A673 (cell line): ENCODE data around the gene ADCY10. TPM values are rescaled to one million over a fixed set of nuclear protein-coding genes. Genes with fewer than 3 reads are reported as not detected.

Experiments
- BruUV-seq: library from RNA; stranded (reverse); fragments of 400-500 nt; replicated peaks from 2 replicates; lab custom pipeline; 2021; lab: Mats Ljungman, UMichigan
- CTCF ChIA-PET: fragments of 300-600 bp; sonication (Branson Sonifier 250); formaldehyde crosslinking; loops from one replicate; lab custom pipeline; 2022; ENCODE audit warnings: antibody characterized with exemption; lab: Charles Lee
- POLR2A ChIA-PET: fragments of 300-600 bp; sonication (Branson Sonifier 250); formaldehyde crosslinking; loops from one replicate; lab custom pipeline; 2022; ENCODE audit warnings: antibody characterized with exemption; ENCODE audit not compliant: low non-redundant PET; lab: Charles Lee
- DNase-seq: peaks from one replicate; pipeline ENCODE4 v3.0.0-alpha.2; 2015; ENCODE audit warnings: low spot score
- H3K27ac ChIP-seq: fragments of 200-600 bp; sonication (generic); 2 replicates; pipeline ENCODE4 v1.5.1; 2016; ENCODE audit warnings: mixed run types, low read depth, mild to moderate bottlenecking, mixed read lengths, antibody characterized with exemption, low read length; ENCODE audit not compliant: poor library complexity, severe bottlenecking
- H3K27me3 ChIP-seq: fragments of 200-600 bp; sonication (generic); replicated peaks from 2 replicates; pipeline ENCODE4 v1.6.1; 2017; ENCODE audit warnings: mixed run types, low read depth, mild to moderate bottlenecking, mixed read lengths, antibody characterized with exemption, low read length; ENCODE audit not compliant: insufficient read depth, poor library complexity
- H3K36me3 ChIP-seq: fragments of 200-600 bp; sonication (generic); 2 replicates; pipeline ENCODE4 v1.6.1; 2016; ENCODE audit warnings: mixed run types, mild to moderate bottlenecking, mixed read lengths, antibody characterized with exemption, low read length; ENCODE audit not compliant: insufficient read depth, poor library complexity, severe bottlenecking
- H3K4me1 ChIP-seq: fragments of 200-600 bp; sonication (generic); 2 replicates; pipeline ENCODE4 v1.6.1; 2017; ENCODE audit warnings: mixed run types, mild to moderate bottlenecking, mixed read lengths, antibody characterized with exemption, low read length; ENCODE audit not compliant: insufficient read depth, poor library complexity, severe bottlenecking
- H3K4me3 ChIP-seq: fragments of 200-600 bp; sonication (generic); 2 replicates; pipeline ENCODE4 v1.5.1; 2016; ENCODE audit warnings: low read depth, mixed run types, mild to moderate bottlenecking, mixed read lengths, low read length; ENCODE audit not compliant: poor library complexity, severe bottlenecking
- H3K9me3 ChIP-seq: fragments of 200-600 bp; sonication (generic); 2 replicates; pipeline ENCODE4 v1.6.1; 2016; ENCODE audit warnings: mixed run types, low read depth, mild to moderate bottlenecking, mixed read lengths, antibody characterized with exemption, low read length; ENCODE audit not compliant: poor library complexity, severe bottlenecking
- EZH2 ChIP-seq: fragments of 200-600 bp; sonication (generic); IDR thresholded peaks from 2 replicates; pipeline ENCODE4 v1.6.1; 2017; ENCODE audit warnings: borderline replicate concordance, low read depth, mild to moderate bottlenecking, mixed read lengths, antibody characterized with exemption, low read length; ENCODE audit not compliant: poor library complexity, severe bottlenecking
- intact Hi-C: fragments of 100-400 bp; cut with micrococcal nuclease; formaldehyde crosslinking; loops from one replicate; pipeline ENCODE4 v1.10.0; 2022; ENCODE audit not compliant: unreplicated experiment
- total RNA-seq: library from RNA; stranded (reverse); gene quantifications from 2 replicates; pipeline ENCODE4 v1.2.3, GENCODE V29; 2021
- TF ChIP-seq, protein P1 (sequence below): fragments of 300-800, 200-600 bp; sonication (generic); conservative IDR thresholded peaks from 2 replicates; pipeline ENCODE4 v1.5.1; 2017; ENCODE audit warnings: low read depth, mild to moderate bottlenecking, antibody characterized with exemption, low read length, moderate library complexity, mixed read lengths

ADCY10 gene
- total RNA-seq, 1 experiment from 2014 or later = 0.19 TPM

DNA sequence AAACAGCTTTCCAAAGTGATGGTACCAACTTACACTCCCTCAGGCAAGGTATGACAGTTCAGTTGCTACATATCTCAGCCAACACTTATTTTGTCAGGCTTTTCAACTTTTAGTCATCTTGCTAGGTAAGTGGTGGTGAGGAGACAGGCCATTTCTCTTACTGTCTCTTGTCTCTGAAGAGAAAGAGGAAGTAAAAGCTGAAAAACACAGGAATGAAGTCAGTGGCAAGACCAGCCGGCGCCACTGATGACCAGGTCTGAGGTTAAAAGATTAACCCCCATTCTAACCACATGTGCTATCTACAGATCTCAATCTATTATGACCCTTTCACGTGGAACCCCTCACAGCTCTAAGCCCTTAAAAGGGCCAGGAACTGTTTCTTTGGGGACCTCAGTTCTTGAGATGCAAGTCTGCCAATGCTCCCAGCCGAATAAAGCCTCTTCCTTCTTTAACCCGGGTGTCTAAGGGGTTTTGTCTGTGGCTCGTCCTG is 4.2 kb downstream of the ADCY10 start:
- CTCF ChIA-PET = no interaction called here

DNA sequence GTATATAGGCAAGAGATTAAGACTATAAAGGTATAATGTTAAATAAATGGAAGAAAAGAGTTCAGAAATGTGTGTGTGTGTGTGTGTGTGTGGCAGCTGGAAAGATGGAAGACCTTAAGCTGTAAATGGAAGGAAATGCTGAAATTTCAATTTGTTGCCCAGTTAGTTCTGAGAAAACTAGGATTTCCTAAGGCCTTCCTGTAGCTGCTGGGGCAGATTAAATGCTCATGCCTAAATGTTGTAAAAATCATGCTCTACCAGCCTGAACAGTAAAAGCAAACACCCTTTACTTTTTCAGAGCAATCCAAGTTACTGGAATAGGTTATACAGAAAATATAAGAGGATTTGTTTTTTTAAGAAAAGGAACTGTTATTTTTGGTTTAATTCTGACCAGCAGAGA is 8.3 kb downstream of the ADCY10 start:
- H3K9me3 ChIP-seq = peaks cover 8% of the 10 kb centered on the region
- H3K4me1 ChIP-seq = no peaks in the 10 kb centered on the region
- H3K27ac ChIP-seq = no peak overlapping the region
- no peaks in the 10 kb centered on the region for H3K27me3 ChIP-seq
- no peak for DNase-seq
- H3K4me3 ChIP-seq = no peak overlapping the region
- TF ChIP-seq EZH2 = no peak
- TF ChIP-seq, protein P1, sequence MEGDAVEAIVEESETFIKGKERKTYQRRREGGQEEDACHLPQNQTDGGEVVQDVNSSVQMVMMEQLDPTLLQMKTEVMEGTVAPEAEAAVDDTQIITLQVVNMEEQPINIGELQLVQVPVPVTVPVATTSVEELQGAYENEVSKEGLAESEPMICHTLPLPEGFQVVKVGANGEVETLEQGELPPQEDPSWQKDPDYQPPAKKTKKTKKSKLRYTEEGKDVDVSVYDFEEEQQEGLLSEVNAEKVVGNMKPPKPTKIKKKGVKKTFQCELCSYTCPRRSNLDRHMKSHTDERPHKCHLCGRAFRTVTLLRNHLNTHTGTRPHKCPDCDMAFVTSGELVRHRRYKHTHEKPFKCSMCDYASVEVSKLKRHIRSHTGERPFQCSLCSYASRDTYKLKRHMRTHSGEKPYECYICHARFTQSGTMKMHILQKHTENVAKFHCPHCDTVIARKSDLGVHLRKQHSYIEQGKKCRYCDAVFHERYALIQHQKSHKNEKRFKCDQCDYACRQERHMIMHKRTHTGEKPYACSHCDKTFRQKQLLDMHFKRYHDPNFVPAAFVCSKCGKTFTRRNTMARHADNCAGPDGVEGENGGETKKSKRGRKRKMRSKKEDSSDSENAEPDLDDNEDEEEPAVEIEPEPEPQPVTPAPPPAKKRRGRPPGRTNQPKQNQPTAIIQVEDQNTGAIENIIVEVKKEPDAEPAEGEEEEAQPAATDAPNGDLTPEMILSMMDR = no peak
- CTCF ChIA-PET = no interaction called here
- POLR2A ChIA-PET = no interaction called here
- no TSS peak for BruUV-seq
- H3K36me3 ChIP-seq = no peaks in the 10 kb centered on the region
- intact Hi-C loops = no loop called here

More for the DNA sequence above, 4.2 kb downstream of the ADCY10 start:
- no peaks in the 10 kb centered on the region for H3K27me3 ChIP-seq
- H3K36me3 ChIP-seq = no peaks in the 10 kb centered on the region
- no peak overlapping the region for H3K4me3 ChIP-seq
- DNase-seq = no peak
- H3K4me1 ChIP-seq = no peaks in the 10 kb centered on the region
- intact Hi-C loops = no loop called here
- no TSS peak for BruUV-seq
- POLR2A ChIA-PET = no interaction called here
- H3K9me3 ChIP-seq = peaks cover 8% of the 10 kb centered on the region
- H3K27ac ChIP-seq = no peak overlapping the region
- TF ChIP-seq, protein P1 = no peak
- TF ChIP-seq EZH2 = no peak

DNA sequence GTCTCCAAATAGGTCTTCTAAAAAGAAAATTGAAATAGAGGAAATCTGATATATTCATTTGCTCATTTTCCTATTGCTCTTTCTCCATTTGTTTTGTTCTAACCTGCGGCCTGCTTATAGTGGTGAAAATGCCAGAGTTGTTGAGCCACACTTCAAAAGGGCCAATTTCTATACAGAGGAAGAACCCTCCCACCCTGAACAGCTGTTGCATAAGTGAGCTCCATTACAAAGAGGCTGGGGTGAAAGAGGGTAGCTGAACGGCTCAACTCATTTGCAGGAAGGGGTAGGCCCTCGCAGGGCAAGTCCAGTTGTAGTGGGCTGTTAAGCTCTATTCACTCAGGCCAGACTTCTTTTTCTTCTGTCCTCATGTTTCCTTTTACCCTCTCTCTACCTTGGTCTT is 8.8 kb downstream of the ADCY10 start:
- TF ChIP-seq, protein P1 = no peak
- TF ChIP-seq EZH2 = no peak
- Histone ChIP-seq H3K36me3 (no peaks in the 10 kb centered on the region), H3K4me1 (no peaks in the 10 kb centered on the region), H3K4me3 (no peak overlapping the region), H3K27me3 (no peaks in the 10 kb centered on the region), H3K9me3 (peaks cover 8% of the 10 kb centered on the region), H3K27ac (no peak overlapping the region)
- intact Hi-C loops = no loop called here
- no peak for DNase-seq
- ChIA-PET POLR2A (no interaction called here), CTCF (no interaction called here)
- no TSS peak for BruUV-seq
